HG03558 (cell line): ENCODE measurements around the gene ZNF267.
"Not testable (repeated sequence)": the region's sequence is repeated elsewhere in the genome, so short reads cannot be mapped to it uniquely, and the experiment has no call there.

Experiments
- ATAC-seq: cut with Tn5 transposase; IDR thresholded peaks from one replicate; pipeline ENCODE4 v1.9.1; 2021; ENCODE audit warnings: moderate number of reproducible peaks; ENCODE audit not compliant: unreplicated experiment; ENCODE audit errors: extremely low read depth

Gene ZNF267

DNA sequence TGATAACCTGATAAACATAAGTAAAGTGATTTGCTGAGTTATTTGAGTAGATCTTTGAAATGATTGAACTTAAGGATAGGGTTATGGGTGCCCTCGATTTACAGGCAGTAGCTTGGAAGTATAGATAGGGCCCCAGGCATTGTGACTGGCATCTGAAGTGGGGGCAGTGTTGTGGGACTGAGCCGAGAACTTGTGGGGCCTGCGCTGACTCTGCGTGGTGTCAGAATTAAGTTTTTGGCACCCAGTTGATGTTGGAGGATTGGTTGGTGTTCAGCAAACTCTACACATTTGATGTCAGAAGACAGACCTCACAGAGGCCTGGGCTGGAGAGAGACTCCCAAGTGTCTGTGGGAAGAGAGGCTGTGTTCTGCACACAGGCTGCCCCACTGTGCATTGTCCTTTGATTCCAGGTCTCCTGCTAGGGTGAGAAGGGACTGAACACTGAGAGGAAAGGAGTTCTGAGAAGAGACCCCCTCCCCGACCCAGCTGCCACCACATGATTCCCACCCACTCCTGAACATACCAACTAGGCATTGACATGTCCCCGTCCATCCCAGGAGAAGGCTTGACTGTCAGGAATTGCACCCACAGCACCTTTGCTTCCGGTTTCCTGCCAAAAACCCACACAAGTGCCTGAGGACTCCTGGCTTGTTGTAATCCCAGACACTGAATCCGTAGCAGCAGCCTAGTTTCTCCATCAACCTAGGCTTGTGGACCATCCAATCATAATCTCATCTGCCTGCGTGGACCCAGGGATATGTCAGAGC lies 4.5 kb downstream of the ZNF267 start:
- no peak for ATAC-seq

DNA sequence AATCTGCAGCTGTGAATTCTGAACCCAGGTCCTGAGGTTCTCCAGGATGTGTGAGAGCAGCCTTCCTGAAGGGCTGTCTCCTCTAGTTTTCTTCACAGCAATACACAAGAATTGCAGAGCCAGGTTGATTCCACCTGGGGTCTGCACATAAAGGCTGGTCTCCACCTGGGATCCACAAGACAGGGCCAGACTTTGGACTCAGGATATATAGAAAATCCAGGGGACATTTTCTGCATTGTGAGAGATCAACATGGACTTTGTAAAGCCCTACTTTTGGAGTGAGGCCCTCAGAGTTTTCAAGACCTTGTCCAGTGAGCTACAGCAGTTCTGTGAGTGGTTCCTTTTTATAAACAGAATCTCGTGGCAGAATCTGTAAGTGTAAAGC lies 6.3 kb downstream of the ZNF267 start:
- ATAC-seq: no peak

GRCh38 chr16:31880322-31880979 lies 6.8 kb downstream of the ZNF267 start:
- ATAC-seq: no peak

DNA sequence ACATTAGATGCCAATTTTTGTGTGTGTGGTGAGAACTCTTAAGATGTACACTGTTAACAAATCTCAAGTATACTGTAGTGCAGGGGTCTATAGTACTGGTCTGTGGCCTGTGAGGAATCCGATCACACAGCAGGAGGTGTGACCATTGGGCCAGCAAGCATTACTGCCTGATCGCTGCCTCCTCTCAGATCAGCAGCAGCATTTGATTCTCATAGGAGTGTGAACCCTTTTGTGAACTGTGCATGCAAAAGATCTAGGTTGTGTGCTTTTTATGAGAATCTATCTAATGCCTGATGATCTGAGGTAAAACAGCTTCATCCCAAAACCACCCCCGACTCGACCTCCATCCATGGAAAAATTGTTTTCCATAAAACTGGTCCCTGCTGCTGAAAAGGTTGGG lies 12.6 kb downstream of the ZNF267 start:
- ATAC-seq: no peak

DNA sequence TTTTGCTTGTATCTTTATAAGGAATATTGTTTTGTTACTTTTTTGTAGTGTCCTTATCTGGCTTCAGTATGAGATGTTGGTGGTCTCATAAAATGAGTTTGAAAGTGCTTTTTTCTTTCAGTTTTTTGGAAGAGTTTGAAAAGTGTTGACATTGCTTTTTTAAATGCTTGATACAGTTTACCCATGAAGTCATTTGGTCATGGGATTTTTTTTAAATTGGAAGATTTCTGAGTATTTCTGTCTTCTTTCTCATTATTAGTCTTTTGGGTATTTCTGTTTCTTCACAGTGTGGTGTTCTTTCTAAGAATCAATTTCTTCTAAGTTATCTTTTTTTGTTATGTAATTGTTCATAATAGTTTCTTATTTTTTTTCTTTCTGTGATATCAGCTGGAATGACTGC lies 15.1 kb downstream of the ZNF267 start:
- no peak for ATAC-seq

DNA sequence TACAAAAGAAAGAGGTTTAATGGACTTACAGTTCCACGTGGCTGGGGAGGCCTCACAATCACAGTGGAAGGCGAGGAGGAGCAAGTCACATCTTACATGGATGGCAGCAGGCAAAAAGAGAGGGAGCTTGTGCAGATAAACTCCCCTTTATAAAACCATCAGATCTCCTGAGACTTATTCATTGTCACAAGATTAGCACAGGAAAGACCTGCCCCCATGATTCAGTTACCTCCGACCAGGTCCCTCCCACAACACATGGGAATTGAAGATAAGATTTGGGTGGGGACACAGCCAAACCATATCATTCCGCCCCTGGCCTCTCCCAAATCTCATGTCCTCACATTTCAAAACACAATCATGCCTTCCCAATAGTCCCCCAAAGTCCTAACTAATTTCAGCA lies 18.5 kb downstream of the ZNF267 start:
- ATAC-seq: not testable (repeated sequence)

DNA sequence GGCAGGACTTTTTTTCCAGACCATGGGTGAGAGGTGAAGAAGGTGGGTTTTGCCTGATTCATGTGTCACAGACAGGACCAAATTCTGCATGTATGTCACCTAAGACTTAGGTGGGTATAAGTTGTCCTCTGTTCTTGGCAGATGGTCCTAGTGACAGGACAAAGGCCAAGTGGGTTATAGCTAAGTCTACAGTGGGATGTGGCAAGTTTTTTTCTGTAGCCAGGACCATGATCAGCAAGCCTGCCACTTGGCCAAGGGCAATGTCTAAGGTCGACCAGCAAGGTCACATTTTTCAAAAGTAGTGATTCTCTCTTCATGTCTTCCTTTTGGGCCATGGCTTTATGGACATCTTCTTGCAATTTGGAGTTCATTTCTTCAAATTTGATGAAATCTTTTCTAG lies 20.2 kb downstream of the ZNF267 start:
- no peak for ATAC-seq

- ATAC-seq: no peak
Observed at GRCh38 chr16:31897283-31897682, 23.7 kb downstream of the ZNF267 start.

- ATAC-seq: no peak
Observed at GRCh38 chr16:31899505-31899904, 25.9 kb downstream of the ZNF267 start.

DNA sequence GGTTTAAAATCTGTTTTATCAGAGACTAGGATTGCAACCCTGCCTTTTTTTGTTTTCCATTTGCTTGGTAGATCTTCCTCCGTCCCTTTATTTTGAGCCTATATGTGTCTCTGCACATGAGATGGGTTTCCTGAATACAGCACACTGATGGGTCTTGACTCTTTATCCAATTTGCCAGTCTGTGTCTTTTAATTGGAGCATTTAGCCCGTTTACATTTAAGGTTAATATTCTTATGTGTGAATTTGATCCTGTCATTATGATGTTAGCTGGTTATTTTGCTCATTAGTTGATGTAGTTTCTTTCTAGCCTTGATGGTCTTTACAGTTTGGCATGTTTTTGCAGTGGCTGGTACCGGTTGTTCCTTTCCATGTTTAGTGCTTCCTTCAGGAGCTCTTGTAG lies 31.0 kb downstream of the ZNF267 start:
- ATAC-seq: not testable (repeated sequence)

DNA sequence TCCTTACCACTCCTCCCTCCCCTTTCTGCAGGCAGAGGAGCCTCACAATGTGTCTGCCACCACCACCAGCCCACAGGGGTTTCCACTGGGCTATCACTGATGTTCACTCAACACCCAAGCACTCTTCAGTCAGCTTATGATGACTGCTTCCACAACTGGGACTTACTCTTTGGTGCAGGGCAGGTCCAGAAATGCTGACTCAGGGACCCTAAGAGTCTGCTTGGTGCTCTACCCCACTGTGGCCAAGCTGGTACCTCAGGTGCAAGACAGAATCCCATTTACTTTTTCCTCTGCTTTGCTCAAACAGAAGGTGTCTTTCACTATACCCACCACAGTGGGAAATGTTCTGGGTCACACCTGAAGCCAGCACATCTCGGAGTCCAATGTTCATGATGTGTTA lies 40.1 kb downstream of the ZNF267 start:
- no peak for ATAC-seq

DNA sequence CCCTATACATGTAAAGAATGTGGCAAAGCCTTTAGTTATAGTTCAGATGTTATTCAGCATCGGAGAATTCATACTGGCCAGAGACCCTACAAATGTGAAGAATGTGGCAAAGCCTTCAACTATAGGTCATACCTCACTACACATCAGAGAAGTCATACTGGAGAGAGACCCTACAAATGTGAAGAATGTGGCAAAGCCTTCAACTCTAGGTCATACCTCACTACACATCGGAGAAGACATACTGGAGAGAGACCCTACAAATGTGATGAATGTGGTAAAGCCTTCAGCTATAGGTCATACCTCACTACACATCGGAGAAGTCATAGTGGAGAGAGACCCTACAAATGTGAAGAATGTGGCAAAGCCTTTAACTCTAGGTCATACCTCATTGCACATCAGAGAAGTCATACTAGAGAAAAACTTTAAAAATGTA lies 42.5 kb downstream of the ZNF267 start:
- ATAC-seq: no peak

DNA sequence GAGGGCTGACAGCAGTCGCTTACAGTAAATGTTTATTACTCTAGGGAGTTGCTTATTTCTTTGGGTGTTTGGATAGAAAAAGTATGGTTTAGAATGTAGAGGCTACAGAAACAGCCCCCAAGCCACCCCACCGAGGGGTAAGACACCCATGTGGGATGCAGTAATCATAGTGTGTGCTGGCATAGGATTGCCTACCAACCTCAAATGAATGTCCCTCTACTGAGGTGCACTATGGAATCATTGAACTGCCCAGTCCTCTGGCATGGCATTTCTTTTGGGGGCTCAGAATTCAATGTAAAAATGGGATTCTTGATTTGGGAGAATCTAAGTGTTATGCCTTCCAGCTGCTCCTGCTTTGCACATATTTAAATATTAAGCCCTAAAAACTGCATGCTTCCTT lies 46.8 kb downstream of the ZNF267 start:
- ATAC-seq: no peak

DNA sequence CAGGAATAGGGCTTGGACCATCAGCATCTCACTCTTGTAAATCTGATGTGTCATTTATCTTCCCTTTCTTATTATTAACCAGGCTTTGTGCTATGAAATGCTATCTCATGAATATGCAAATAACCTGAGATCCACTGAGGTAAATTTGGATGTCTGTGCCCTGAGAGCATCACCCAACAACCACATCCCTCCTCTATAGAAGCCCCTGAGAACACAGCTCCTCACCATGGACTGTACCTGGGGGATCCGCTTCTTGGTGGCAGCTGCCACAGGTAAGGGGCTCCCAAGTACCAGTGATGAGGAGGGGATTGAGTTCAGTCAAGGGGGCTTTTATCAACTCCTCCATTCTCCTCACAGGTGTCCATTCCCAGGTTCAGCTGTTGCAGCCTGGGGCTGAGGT lies 78.2 kb downstream of the ZNF267 start:
- ATAC-seq: not testable (repeated sequence)

DNA sequence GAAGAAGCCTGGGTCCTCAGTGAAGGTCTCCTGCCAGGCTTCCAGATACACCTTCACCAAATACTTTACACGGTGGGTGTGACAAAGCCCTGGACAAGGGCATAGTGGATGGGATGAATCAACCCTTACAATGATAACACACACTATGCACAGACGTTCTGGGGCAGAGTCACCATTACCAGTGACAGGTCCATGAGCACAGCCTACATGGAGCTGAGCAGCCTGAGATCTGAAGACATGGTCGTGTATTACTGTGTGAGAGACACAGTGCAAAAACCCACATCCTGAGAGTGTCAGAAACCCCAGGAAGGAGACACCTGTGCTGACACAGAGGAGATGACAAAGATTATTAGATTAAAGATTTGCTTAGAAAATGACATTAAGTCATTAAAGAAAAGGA lies 78.6 kb downstream of the ZNF267 start:
- not testable (repeated sequence) for ATAC-seq

DNA sequence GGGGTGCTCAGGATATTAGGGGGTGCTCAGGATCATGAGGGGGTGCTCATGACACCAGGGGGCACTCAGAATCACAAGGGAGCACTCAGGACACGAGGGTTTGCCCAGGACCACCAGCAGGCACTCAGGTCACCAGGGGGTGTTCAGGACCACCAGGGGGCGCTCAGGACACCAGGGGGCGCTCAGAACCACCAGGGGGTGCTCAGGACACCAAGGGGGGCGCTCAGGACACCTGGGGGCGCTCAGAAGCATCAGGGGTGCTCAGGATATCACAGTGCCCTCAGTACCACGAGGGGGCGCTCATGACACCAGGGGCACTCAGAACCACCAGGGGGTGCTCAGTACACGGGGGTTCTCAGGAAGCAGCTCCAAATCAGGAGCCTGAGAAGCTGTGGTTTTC lies 82.6 kb downstream of the ZNF267 start:
- not testable (repeated sequence) for ATAC-seq

- not testable (repeated sequence) for ATAC-seq
Observed at GRCh38 chr16:31960186-31960910, 86.7 kb downstream of the ZNF267 start.
